Amniotic epithelial cell (primary cell): ENCODE measurements around the gene HOXB5.

Source experiments
- DNase-seq: peaks from one replicate; pipeline ENCODE4 v3.0.0-alpha.2; 2010; ENCODE audit warnings: low read depth

The HOXB5 gene

DNA sequence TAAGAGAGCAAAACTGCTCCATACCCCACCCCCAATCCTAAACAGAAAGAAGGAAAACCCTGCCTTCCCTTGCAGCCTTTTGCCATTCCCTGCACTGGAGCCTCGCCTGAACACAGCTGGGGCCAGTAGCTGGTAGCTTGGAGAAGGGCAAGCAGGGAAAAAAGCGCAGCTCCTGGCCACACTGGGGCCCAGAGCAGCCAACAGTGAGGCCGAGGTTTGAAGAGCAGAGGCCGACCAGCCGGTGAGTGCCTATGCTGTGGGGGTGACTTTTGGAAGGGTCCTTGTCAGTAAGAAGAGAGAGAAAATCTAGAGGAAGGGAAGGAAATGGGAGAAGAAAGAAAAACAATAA, 35.8 kb upstream of the HOXB5 start:
- no peak for DNase-seq

DNA sequence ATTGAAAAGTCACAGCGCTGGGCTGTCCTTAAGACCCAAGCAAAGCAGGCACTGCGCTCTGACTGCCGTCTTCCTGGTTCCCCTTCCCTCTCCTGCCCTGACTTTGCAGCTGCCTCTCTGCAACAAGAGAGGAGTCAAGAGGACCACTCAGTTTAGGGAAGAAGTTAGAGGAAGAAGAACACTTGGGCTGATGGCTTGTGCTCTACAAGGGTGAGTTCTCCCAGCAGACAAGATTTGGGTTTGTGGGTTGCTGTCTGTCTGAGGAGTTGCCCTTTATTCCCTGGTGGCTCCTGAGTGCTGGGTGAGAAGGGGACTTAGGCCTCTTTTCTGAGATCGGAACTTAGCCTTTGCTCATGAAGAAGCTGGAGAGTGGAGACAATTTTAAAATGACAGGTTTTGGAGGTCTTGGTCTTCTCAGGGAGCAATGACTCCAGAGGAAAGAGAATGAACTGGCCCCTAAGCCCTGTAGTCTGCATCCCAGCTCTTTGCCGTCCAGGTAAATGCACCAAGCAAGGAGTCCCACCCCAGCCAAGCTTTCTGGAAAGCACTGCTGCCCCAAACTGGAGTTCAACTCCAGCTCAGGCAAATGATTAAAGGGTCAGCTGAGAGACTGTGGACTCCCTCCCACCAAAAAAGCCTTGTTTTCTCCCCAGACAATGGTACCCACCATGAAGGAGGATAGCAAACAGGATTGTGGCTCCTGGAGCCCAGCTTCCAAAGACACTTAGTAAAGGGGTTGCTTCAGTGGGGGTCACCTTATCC, 35.3 kb upstream of the HOXB5 start:
- no peak for DNase-seq

DNA sequence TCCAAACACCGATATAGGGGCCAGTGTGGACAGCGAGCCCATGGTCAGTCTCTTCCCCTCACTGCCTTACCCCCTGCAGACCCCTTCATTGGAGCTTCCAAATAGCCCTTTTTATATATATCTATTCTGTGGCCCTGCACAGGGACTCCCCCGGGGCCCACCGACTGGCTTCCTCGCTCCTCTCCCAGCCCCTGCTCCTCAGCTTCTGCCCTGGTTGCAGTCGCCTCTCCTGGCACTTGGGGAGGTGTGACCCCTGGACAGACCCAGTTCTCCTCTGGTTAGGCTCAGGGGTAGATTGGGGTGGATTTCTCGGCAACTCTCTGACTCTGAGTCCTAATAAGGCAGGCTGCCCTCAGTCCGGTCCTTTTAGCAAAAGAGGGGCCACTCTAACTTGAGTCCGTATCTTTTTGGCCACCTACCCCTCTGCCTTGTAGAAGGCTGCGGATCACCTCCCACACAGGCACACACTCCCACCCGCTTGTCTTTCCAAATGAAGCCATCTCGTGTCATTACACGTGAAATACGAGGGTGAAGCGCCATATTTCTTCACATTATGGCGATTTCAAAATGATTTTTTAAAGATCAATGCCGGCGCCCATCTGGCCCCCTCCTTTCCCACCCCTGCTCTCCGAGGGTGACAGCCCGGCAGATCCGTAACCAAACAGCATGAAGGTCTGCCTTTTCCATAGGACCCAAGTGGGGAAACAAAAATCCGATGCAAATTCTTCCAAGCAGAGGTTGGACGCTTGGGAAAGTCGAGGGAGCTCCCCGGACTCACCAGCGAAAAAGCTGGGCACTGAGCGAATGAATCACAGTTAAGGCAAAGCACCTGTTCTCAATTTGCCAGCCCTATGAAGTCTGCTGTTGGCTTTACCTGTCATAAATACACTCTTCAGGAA, 34.3 kb upstream of the HOXB5 start:
- DNase-seq = no peak

DNA sequence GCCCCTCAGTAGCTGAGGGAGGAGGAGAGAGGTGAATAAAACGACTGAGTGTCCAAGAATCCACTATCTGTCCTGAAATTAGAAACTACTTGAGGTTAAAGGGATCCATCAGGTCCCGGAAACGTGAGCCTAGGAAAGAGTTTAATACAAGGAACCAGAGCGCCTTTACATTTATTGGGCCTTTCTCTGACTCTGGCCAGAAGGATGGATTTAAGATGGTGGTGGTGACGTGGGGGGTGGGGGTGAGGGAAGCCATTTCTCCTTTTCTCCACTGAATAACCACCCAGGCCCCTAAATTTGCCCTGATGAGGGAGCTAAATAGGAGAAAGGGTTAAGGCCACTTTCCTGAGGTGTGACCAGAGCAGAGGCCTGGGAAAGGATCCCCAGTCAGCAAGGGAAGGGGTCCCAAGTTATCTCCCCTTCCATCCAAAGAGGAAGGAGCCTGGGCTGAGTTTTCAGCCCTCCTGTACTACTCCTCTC, 33.6 kb upstream of the HOXB5 start:
- DNase-seq = no peak

DNA sequence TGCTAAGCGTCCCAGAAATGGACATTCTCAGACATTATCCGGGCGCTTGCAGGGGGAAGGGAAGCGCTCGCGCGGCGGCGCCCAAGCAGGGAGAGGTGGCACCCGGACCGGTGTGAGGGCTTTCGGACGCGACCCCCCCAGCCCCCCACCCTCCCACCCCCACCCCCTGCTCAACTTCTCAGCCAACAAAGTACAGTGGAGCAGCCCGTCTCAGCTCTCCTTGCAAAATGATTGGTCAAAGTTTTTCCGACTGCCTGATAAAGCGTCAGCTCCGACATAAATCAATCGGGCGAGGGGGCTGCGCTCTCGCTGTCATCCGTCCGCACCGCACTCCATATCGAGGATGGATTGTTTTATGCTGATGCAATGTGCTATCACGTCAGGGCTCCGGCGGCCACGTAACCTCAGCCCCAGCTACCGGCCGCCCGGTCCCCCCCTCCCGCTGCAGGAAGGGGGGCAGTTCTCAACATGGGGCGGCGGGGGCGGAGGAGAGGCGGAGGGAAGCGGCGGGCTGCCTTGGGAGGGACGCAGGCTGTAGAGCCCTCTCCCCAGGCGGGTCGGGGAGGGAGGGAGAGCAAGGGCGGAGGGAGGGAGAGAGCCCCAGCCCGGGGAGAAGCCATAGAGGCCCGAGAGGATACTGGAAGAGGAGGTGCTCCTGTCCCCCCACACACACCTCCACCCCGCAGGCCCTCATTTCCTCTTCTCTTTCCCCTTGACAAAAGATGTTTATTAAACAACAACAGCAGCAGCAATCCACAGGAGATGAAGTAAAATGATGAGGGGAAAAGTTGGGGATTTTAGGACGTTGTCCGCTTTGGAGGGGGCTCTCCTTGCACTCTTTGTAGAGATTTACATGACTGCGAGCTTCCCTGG, 32.9 kb upstream of the HOXB5 start, which contains the start of gene HOXB9:
Gene HOXB9, minus strand, starts transcription at position 114 of the 873 bp plus-strand sequence. Its CDS starts 89 bp downstream, at position 25.
- DNase-seq = peak; percentile 92

DNA sequence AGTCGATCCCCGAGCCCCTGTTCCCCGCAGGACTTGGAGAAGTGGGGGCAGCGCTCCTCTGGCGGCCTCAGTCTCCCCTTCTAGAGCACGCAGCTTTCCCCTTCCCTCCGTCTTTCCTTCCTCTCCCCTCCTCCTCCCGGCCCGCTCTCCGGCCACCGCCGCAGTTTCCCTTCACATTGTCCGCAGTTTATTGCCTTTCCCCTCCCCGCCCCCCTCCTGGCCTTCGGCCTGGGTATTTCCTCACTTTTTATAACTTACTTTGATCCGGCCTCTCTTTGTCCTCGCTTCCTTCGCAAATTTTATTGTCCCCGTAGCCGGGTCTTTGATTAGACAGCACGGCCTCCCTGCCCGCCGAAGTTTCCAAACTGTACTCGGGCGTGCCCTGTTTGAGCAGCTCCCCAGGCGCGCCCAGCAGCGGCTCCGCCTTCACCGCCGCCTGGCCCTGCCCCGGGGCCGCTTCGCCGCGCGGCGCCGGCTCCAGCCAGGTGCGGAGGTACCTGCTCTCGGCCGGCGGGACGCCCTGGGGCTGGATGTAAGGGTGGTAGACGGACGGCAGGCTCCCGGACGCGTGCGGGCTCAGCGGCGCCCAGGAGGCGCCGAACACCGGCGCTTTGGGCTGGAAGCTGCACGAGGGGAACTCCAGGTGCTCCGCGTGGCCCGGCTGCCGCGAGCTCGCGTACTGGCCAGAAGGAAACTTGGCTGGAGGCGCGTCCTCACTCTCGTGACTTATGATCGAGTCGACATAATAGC, 32.1 kb upstream of the HOXB5 start:
- peak; percentile 46 for DNase-seq

DNA sequence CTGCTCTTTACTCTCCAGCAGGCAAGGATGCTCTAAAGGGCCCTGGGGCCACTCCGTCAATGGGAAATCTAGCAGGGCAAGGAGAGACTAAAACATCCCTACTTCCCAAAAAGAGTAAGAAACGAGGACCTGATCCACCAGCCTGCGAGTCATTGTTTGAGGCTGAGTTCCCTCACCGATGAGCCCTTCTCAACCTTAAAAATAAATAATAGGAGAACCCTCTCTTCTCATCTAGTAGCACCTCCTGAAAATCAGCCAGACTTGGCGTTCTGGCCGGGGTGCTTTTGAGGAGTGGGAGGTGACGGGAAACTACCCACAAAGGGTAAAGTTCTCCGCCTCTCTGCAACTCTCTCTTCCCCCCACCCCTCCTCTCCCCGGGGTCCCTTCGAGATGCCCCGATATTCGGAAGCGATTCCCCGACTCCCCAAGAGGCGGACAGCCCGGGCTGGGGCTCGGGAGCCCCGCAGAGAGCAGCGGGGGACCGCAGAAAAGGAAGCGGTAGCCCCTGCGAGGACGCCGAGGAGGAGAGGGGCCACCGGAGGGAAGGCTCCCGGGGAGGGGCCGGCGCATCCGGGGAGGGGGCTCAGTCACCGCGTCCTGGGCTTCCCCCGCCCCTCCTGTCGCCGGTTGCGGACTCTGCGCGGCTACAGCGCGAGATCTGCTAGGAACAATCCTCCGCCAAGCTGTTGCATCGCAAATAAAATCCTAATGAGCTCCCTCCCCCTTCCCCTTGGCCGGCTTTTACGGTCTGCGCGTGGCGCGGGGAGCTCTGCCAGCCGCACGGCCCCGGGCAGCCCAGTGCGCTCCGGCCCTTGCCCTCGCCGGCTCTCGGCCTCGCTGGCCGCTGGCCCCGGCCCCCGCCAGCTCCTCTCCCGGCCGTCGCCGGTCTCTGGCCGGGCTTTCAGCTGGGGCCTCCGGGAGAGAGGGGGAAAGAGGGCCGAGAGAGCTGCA, 31.2 kb upstream of the HOXB5 start:
- peak; percentile 41 for DNase-seq

DNA sequence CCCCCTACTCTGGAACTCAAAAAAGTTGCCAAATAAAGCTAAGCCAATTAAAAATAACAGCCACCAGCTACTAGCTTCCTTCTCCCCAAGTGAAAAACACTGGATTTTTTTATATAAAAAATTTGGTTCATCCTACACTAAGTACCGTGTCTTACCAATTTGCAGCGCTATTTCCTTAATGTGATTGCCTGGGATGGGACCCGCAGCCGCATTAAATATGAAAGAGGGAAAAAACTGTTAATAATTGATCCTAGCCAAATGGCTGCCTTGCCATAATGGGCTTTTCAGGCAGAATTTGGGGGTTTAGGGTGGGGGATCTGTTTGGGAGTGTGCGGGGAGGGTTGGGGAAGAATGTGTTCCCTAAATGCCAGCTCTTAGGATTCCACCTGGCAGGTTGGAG, 30.5 kb upstream of the HOXB5 start:
- no peak for DNase-seq

DNA sequence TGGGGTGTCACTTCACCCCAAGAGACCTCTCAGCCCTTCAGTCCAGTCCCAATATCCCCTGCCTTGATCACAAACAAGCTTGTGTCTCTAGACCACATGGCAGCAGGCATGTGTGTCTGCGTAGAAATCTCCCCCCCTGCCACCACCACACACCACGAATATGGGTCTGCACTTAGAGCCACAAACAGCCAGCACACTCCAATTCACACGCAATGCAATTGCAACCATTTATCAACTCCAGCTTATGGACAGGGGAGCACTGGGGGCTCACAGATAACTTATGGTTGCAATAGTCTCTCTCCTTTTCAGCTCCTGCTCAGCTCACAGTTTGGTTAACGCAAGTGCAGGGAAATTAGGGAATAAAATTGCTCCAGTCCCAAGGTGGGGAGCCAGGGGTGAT, 30.0 kb upstream of the HOXB5 start:
- DNase-seq = no peak

DNA sequence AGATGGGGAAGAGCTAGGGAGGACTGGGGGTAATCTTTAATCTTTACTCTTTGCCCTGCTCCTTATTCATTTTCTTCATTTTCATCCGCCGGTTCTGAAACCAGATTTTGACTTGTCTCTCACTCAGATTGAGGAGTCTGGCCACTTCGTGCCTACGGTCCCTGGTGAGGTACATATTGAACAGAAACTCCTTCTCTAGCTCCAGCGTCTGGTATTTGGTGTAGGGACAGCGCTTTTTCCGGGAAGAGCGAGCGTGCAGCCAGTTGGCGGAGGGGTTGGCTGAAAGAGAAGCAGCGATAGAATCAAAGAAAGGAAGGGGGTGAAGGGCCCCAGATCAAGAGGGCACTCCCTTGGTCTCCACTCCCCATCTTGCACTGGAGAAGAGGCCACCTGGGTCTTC, 29.3 kb upstream of the HOXB5 start:
- DNase-seq = no peak

DNA sequence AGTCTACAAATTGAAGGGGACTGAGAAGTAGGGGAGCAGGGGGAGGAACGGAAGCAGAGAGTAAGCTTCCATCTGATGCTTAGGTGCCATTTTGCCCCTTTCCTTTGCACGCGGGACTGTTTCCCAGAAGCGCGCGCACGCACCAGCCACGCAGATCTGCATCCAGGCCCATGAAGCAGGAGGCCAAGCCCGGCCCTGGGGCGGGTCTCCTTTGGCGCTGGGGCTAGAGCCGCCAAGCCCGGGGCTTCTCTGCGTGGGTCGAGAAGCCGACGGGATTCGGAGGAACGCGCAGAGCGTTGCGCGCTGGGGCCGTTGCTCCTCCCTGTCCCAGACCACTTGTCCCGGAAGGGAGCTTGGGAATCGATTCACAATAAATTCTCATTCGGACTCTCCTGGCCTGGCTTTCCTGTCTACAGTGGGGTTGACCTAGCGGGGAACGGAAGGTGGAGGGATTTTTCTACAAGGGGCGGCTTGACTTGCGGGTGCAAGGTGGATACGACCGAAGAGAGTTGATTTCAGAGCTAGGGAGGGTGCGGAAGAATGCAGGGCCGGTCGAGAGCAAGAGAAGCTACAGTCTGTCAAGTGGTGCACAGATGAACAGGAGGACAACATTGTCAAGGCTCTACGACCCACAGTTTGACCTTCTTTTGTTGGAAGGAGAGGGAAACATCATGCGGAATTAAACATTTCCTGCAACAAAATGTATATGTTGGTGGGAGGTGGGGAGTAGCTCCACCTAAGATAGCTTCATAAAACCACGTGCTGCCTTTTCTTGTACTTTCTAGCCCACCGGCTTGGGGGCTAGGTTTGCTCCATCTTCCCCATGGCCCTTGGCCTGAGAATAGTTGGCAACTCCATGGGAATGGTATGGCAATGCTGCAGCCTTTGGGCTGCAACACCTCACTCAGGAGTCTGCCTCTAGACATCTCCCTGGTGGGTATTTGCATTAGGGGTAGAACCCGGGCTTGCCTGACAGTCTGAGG, 28.1 kb upstream of the HOXB5 start:
- no peak for DNase-seq

DNA sequence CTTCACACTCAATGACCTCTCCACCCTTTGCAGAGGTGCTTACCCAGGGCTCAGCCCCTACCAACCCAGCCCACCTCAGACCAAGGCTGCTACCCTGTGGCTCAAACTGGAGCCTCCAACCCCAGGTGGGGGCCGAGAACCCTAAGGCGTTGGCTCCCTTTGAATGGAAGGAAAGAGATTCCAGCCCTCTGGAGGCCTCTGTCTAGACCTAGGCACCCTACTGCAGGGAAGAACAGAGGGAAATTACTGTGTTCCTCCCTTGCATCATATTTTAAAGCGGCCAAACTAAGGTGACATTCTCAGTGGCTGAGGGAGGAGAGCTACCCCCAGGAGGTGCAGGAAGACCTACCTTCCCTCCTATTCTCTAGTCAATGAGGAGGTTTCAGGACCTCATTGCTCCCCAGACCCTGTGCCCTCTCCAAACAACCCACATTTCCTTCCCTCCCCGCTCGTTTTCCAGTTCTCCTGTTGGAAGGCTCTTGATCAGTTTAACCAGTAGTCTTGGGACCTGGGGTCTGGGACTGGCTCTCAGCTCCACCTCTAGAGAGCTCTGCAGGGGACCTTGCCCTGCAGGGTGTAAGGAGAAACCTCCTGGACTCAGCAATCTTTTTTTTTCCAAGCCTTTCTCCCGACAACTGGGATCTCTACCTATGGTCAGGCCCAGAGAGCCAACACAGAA, 27.0 kb upstream of the HOXB5 start:
- DNase-seq = no peak

DNA sequence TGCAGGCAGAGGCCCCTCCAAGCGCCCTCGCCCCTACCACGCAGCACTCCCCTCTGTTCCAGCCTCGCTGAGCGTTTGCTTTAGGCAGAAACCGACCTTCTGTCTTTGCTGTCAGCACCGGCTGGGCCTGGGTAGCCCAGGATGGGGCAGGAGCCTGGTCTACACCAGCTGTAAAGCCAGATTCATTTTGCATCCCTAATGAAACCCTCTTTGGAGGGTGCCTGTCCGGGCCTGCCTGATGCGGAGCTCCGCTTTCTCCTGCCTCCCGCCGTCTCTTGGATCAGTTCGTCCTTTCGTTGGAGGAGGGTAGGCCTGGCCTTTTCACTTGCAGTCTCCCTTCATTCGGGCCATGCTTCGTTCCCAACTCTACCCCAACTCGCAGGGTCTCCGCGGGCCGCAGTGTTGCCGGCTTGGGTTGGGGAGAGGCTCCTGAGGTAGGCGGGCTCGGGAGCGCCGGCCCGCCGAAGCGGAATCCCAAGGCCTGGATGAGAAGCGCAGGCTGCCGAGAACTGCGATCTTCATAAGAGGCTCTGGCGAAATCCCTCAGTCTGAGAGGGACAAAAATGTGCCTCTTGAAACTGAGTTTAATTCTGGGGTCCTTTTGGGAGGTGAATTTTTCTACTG, 26.4 kb upstream of the HOXB5 start:
- no peak for DNase-seq

DNA sequence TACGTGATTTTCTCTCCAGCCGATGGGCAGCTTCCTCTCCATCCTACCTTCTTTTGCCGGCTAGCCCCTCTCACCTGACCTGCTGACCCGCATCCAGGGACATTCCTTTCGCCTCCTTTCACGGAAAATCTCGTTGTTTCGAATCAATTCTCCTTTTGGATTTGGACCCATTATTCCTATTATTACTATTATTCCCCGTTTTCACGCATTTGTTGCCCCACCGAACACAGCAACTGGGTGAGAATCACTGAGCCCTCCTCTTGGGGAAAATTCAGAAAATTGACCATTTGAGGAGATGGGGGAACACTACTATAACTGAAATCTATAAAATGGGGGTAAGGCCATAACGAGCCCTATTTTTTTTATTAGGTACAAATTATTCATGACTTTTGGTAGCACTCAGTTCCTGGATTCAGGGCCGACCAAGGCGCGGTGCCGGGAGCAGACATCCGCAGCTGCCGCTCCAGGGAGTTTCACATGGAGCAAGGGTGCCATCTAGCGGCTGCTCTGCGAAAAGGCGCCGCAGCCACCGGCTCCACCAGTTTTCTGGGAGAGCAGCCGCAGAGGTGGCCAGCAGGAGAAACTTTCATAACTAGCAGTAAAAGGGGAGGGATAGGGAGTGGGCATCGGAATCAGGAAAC, 24.8 kb upstream of the HOXB5 start:
- peak; percentile 82 for DNase-seq

DNA sequence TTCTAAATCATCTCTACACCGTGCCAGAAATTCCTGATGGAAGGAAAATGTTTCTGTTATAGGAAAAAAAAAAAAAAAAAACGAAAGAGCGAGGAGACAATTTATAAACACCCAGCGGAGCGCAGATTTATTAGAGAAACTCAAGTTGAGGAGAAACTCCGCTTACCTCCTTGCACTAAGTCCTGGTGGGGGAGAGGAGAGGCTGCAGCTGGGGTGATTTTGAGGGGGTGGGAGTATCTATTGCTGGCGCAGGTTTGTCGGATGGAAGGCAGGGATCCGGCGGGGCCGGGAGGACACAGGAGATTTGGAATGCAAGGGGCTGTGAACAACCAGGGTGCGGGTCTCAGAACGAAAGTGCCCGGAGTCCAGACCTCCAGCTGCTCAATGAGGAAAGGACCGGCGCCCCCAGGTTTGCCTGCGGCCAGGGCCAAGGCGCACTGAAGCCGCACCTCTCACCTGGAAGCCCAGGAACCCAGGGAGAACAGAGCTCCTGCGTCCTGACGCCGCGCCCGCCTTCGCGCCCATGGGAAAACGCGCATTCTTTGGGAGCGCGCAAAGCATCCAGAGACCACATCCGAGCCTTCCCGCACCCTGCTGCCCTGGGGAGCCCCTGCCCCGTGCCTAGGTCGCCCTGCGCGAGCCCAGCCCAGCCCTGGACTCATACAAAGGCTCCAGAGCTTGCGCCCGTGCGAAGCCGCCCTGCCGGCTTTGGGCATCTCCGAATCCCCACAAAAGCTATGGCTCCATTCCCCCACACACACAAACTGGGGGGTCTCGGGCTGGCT, 24.1 kb upstream of the HOXB5 start:
- peak; percentile 35 for DNase-seq

DNA sequence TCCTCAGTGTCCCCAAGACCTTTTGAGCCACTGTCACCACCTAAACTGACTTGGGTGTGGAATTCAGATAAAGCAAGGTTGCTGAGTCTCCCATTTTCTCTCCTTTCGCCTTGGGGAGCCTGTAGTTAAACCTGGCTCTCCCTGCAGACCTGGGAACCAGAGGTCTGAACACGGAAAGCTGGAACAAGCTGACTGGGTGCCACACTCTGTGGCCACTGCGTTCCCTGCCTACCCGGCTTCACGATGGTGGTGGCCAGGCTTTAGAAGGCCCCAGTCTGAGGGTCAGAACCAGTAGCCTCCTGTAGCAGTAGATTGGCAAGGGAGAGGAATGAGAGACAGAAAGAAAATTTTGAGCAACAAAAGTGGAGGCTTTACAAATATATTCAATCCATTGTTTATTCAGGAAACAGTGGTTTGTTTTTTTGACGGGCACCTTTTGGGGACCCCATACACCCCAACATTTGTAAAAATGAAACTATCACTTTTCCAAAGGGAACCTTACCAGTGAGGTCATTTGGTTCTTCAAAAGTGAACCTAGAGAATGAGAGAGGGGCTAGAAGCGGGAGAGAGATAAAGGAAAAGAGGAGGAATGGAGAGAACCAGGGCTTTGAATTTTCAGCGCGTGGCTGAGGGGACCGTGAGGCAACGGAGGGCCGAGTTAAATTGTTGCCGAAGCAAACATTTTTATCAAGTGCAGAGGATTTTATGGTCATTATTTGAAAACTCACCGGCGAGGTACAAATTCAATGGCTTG, 23.3 kb upstream of the HOXB5 start:
- peak; percentile 27 for DNase-seq
